ENCODE results near the gene EXOC2.
"Not testable (repeated sequence)": the region's sequence is repeated elsewhere in the genome, so short reads cannot be mapped to it uniquely, and the experiment has no call there.

Gene EXOC2

DNA sequence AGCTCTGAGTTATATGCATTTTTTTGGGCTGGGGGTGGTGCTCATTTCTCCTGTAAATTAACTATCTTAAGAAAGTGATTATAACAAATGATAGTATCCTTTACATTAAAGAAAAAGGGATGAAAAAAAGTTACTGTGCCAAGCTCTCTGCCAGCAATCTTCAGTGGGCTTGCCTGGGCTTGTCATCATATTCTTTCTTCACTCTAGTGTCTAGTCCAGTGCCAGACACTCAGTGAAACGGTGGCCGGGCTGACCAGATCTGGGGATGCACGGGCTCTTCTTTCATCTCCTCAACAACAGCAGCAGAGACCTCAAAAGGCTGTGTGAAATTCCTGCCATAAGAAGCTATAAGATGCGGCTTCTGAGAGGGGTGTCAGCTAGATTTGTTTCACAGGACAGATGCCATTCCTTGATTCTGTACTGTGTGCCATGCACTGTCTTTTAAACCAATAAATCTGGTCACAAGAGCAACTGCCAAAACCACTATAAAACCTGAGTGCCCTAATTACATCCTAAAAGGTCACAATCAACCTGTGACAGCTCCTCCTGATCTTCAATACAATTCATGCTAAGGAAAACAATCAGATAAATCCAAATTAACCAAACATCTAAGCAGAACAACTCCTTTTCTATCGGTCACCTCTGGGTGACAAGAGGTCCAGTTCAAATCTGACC lies 12.1 kb downstream of the EXOC2 start:
- no peak for DNase-seq (ENCODE audit: low read depth)

DNA sequence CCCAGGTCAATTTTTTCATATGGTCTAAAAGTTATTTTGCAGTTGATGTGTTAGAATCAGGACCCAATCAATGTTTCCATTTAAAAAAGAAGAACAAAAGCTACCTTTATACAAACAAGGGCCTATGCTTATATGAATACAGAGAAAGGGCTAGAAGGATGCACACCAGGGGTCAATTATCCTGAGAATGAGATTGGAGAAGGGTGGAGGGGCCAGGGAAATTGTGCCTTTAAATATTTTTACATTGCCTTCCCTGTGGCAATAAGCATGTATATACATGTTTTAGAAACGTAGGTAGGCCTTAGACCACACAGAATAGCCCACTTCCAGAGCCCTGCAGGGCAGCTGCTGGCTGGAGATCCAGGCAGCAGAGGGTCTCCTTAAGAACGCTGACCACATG lies 12.7 kb downstream of the EXOC2 start:
- DNase-seq (ENCODE audit: low read depth) = no peak

DNA sequence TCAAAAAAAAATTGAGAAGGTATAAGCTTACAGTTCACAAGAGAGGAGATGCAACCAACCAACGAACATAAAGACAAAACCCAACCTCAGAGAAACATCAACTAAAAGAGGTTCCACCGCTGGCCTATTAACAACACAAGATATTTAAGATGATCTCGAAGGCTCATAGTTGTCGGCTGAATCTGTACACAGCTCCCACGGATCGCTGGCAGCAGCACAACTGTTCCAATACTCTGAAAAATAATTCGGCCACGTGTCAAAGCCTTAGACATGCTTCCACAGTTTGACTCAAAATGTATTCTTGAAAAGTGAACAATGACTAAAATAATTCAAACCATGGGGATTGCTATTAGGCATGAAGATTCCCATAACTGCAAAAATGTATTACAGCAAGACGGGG lies 13.7 kb downstream of the EXOC2 start:
- no peak for DNase-seq (ENCODE audit: low read depth)

DNA sequence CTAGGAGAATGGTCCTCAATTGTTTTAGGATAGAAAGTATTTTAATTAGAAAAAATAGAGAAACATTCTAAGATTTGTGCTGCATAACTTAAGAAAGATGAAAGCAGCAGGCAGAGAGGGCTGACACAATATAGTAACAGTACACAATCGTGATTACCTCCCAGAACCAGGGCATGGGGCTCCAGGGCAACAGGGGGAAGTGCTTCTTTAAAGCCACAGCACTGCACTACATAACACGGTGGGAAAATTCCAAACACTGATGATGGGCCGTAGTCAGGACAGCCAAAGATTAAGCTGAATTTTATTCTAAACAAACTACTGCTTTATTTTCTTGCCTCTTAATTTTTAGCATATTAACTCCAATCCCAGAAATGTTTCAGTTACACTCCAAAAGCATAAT lies 14.4 kb downstream of the EXOC2 start:
- no peak for DNase-seq (ENCODE audit: low read depth)

DNA sequence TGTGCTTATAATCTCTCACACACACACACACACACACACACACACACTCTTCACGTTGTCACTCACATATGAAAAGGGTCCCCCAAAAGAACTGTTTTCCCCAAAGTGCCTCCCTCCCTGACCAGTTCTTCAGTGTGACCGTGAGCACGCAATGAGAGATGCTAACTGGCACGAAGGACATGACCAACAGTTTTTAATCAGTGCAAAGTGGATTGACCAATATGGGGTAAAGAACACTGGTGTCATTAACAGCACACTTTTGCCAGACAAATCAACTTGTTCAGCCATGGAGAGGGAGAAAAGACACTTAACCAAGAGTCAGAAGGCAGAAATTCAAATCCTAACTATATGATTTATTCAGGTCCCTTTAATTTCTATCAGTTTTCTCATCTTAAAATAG lies 15.0 kb downstream of the EXOC2 start:
- no peak for DNase-seq (ENCODE audit: low read depth)

DNA sequence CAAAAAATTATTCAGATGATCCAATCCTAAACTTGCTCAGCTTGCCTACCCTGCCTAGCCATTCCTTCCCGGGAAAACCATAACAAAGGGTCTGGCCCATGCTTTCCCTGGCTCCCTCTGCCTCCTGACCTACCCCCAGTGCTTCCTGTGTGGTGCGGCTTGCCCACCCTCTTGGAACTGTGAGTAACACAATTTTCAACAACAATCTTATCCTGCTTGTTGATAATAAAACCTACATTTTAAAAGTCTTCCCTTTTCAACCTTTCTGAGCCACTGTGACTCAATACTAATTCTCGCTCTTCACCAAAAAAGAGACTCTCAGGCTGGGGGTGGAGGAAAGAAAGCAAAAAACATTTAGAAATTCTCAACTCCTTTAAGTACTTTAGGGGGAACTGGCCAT lies 18.0 kb downstream of the EXOC2 start:
- DNase-seq (ENCODE audit: low read depth) = no peak

DNA sequence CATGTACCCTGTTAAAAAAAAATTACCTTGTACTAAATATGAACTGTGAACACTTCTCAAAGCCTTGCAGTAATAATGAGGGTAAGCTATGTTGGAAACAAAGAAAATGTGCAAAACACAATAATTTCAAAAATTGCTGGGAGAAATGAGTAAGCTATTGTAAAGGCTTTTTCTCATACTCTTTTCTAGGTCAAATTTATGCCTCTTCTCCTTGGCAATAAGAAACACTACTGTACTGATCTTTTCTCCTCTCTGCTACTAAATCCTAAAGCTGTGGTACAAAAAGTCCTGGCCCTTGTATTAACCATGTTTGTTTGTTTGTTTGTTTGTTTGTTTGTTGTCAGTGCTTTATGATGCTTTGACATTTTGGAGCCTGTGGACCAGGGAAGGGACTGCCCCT lies 18.5 kb downstream of the EXOC2 start:
- no peak for DNase-seq (ENCODE audit: low read depth)

DNA sequence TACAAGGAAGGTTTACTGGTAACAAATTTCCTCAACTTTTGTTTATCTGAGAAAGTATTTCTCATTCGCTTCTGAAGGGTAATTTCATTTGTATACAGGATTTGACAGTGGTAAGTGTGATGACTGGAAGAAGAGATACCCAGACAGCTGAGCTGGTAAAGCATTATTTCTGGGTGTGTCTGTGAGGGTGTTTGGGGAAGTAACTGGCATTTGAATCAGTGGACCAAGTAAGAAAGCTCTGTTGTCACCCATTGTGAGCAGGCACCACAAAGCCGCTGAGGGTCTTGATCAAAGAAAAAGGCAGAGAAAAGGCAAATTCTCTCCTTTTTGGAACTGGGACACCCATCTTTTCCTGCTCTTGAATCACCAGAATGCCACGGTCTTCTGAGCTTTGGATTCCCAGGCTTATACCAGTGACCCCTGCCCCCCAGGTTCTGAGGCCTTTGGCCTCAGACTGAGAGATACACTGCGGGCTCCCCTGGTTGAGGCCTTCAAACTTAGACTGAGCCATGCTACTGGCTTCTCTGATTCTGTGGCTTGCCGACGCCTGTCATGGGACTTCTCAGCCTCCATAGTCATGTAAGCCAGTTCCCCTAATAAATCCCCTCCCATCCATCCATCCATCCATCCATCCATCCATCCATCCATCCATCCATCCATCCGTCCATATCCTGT lies 25.5 kb downstream of the EXOC2 start:
- no peak for DNase-seq (ENCODE audit: low read depth)

DNA sequence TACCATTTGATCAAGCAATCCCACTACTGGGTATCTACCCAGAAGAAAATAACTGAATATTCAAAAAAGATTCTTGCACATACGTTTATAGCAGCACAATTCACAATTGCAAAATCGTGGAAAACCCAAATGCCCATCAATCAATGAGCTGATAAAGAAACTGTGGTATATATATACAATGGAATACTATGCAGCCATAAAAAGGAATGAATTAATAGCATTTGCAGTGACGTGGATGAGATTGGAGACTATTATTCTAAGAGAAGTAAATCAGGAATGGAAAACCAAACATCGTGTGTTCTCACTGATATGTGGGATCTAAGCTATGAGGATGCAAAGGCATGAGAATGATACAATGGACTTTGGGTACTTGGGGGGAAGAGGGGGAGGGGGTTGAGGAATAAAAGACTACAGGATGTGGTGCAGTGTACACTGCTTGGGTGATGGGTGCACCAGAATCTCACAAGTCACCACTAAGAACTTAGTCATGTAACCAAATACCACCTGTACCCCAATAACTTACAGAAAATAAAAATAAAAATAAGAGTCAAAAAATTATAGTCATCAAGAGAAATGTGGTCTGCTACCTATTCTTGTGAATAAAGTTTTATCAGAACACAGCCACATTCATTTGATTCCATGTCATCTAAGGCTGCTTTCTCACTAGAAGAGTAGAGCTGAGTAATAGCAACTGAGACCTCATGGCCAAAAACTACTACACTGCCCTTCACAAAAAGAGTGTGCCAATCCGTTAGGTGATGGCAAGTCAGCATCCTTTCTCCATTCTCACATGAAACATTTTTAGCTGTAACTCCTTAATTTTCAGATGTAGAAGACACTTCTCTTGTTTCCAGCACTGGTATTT lies 27.3 kb downstream of the EXOC2 start:
- no peak for DNase-seq (ENCODE audit: low read depth)

DNA sequence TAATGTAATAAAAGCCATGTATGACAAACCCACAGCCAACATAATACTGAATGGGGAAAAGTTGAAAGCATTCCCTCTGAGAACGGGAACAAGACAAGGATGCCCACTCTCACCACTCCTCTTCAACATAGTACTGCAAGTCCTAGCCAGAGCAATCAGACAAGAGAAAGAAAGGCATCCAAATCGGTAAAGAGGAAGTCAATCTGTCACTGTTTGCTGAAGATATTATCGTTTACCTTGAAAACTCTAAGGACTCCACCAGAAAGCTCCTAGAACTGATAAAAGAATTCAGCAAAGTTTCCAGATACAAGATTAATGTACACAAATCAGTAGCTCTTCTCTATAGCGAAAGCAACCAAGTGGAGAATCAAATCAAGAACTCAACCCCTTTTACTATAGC lies 29.2 kb downstream of the EXOC2 start:
- not testable (repeated sequence) for DNase-seq (ENCODE audit: low read depth)

DNA sequence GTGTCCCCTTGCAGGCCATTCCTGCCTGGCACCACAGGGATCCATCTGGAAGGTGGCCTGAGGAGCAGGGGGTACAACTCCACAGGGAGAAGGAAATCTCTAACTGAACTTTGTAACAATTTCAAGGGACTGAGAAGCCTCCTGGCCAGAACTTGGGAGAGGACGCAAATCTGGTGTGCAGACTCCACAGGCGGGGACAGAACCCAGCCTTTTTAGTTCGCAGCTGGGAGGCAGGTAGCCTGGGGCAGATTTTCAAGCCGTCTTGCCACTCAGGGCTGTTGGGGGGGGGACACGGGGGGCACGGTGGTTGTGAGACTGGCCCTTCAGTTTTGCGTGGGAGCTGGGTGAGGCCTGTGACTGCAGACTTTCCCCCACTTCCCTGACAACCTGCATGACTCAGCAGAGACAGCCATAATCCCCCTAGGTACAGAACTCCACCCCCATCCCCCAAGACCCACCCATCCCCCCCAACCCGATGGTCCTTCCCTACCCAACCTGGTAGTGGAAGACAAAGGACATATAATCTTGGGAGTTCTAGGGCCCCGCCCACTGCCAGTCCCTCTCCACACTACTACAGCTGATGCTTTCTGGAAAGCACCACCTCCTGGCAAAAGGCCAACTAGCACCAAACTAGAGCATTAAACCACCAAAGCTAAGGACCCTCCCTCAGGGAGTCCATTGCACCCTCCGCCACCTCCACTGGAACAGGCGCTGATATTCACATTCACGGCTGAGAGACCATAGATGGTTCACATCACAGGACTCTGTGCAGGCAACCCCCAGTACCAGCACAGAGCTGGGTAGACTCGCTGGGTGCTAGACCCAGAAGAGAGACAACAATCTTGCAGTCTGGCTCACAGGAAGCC lies 33.0 kb downstream of the EXOC2 start:
- no peak for DNase-seq (ENCODE audit: low read depth)

DNA sequence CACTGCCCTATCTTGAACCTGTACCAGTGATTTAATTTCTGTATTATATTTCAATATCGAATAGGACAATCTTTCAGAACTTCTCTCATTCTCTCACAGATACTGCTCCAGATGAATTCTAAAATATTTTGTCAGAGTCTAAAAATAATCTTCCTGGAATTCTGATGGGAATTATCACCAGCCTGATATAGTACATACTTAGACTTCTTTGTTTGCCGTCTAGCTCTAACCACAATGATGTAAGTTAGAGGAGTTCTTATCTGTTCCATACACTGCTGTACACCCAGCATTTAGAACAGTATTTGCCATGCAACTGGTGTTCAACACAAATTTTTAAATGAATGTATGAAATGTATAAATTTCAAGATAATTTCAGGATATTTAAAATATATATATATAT lies 34.7 kb downstream of the EXOC2 start:
- no peak for DNase-seq (ENCODE audit: low read depth)

DNA sequence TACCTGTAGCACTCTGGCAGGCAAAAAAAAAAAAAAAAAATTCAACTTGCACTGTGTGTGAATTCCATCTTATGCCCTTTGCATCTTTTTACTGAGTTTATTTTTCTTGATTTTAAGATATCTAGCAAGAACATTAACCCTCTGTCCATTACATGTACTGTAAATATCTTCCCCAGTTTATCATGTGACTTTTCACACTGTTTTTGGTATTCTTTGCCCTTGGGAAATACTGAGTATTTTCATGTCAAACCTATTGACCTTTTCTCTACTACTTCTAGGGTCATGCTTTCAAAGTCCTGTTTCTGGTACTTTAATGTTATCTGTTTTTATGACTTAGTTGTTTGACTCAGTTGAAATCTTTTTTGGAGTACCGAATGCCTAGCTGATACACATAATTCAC lies 35.2 kb downstream of the EXOC2 start:
- DNase-seq (ENCODE audit: low read depth) = no peak

DNA sequence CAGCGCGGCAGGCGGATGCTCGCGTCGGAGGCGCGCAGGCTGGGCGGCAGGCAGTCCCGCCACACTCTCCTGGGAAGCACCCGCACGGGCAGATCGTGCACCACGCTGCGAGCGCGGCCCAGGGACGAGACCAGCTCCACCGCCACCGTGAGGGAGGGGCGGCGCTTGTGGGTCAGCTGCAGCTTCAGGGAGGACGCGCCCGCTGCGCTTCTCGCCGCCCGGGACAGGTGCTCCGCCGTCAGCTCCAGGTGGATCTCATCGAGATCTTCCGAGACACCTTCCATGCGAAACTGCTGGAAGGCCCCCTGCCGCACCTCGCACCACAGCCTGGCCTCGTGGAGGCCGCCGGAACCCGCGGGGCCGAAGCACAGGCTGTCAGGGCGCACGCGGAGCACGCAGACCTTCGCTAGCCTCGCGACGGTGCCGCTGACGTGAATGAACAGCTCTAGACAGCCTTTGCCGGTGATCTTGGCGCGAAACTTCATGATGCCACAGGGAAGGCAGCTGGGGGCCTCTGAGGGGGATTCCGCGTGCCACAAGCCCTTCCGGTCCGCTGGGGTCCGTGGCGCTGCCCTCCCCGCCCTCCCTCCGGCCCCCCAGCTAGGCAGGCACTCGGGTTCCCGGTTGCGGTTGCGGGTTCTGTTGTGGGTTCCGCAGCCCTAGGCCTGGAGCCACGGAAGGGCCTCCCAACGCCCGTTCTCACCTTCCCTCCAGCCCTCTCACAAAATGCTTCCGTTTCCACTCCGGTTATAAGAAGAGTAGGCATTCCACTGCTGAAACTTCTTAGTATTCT lies 36.3 kb downstream of the EXOC2 start, which contains the start of gene HUS1B:
HUS1B (minus strand) TSS at position 641 of the 793 bp plus-strand sequence; CDS start at position 485, 156 bp downstream.
- DNase-seq (ENCODE audit: low read depth) = no peak

DNA sequence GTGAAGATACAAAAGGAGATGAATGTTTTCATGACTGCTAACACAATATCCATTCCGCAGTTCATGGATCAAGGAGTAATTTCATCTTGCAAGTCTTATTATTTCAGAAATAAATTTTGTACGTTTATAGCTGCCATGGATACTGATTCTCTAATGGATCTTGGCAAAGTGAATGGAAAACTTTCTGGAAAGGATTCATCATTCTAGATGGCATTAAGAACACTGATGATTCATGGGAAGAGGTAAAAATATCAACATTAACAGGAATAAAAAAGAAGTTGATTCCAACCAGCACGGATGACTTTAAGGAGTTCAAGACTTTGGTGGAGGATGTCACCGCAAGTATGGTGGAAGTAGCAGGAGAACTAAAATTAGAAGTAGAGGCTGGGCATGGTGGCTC lies 38.8 kb downstream of the EXOC2 start:
- DNase-seq (ENCODE audit: low read depth) = no peak

DNA sequence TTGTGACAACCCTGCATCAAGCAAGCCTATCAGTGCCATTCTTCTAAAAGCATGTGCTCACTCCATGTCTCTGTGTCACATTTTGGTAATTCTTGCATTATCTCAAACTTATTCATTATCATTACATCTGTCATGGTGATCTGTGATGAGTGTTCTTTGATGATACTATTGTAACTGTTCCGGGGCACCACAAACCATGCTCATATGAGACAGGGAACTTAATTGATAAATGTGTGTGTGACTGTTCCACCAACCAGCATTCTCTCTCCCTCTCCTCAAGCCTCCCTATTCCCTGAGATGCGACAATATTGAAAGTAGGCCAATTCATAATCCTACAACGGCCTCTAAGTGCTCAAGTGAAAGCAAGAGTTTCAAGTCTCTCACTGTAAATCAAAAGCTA lies 40.1 kb downstream of the EXOC2 start:
- no peak for DNase-seq (ENCODE audit: low read depth)

DNA sequence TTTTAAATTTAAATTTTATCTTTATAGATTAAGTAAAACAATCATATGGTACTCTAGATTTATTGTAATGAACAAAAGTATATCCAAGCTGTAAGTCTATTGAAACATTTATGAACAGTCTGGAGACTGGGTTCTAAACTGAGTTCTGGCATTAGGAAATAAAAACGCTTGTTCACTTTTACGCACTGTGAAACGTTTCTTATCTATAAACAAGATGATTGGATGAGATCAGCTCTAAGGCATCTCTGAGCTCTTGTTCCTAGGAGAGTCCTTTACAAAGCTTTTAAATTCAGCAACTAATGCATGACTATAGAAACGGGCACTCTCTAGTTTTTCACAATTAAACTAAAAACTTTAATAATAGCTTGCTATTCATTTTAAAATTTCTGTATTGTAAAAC lies 42.8 kb downstream of the EXOC2 start:
- no peak for DNase-seq (ENCODE audit: low read depth)

DNA sequence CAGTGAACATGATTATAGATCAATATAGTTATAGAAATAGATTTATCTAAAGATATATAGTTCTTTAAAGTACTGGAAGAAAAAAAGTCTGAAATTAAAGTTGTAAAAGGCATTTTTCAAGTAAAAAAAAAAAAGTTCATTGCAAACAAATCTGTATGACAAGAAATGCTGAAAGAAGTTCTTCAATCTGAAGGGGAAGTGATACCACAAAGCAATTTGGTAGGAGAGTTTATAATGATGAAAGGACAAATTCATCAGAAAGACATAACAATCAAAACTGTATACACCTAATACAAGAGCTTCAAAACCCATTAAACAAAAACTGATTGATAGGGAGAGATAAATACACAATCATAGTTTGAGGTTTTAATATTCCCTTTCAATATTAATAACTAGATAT lies 50.1 kb downstream of the EXOC2 start:
- DNase-seq (ENCODE audit: low read depth) = no peak

DNA sequence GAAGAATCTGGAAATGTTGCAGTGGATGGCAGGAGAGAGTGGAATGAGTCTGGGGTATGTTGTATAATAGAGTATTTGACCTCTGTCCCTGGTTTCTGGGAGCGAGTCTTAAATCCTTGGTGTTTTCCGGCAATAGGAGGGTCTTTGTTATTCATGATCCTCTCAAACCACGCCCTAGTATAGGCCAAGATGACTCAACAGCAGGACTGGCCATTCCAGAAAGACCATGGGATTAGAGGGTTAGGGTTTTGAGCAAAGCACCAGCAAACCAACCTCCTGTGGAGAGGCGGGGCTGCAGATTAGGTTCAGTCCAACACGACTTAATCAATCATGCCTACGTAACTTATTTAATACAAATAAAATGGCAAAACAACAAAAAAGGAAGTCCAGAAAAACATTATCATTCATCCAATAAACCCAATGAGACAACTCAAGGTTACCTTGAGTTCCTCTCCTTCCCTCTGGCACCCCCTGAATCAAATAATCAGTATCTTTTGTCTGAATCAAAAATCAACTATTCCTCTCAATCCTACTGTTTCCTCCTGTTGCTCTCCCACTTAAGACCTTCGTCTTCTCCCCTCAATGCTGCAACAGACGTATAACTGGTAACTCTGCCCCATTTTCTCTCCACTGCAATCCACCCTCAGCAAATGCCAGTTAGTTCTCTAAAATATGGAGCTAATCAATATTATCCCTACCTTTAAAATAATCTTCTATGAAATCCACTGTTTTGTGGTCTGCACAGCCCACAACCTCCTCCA lies 51.5 kb downstream of the EXOC2 start:
- DNase-seq (ENCODE audit: low read depth) = no peak

DNA sequence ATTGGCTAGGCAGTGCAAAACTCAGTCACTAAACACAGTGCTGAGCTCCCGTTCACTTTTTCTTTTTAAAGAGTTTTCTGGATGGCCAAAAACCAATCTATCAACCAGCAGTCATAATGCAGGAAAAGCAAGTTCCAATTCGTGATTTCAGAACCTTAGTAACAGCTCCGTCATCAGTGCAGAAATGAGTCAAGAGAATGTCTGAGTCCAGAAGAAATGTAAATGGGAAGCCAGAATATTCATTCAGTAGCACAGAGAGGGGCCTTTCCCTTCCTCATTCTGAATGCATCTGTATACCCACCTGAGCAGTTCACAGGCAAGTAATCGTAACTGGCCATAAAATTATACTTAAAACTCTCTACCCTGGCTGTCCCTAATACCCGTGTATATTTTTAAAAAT lies 56.5 kb downstream of the EXOC2 start:
- DNase-seq (ENCODE audit: low read depth) = no peak

All from activated gamma-delta T cell treated with anti-CD3 and anti-CD28 coated beads, Interleukin-2, amount 50 U/mL, for 16 hours (primary cell).